NCI-H748 (cell line): ENCODE measurements around the gene SLC20A1.
A peak's percentile ranks its signal among the peaks of the same experiment; 100 is the strongest.

Source experiments
- DNase-seq: peaks from one replicate; lab custom pipeline; 2025; ENCODE audit not compliant: unreplicated experiment; lab: John Stamatoyannopoulos, UW

Gene SLC20A1

GRCh38 chr2:112682101-112682500 is 36.4 kb downstream of the SLC20A1 start:
- DNase-seq, result no peak

GRCh38 chr2:112683550-112684414 is 38.0 kb downstream of the SLC20A1 start:
- no peak for DNase-seq

GRCh38 chr2:112684415-112684775 is 38.7 kb downstream of the SLC20A1 start:
- DNase-seq, result no peak

- no peak for DNase-seq
Observed at GRCh38 chr2:112685271-112685884, 39.6 kb downstream of the SLC20A1 start.

- DNase-seq, result no peak
Observed at GRCh38 chr2:112686348-112687217, 40.8 kb downstream of the SLC20A1 start.

DNA sequence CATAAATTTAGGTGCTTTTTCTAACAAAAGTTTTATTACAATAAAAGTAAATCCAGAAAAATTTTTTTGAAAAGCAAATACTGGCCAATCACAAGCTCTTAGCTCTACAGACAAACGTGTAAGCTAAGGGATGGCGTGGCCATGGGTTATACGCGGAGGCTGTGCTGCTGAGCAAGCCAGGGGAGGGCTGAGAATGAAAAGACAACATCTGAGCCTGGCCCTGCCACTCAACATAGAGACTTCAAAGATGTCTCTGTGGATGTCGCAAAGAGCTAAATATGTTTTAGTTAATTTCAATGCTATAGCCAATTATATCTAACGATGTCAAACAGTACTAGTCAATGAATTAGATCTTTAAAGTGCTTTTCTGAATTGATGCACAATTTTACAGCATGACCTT is 41.8 kb downstream of the SLC20A1 start:
- no peak for DNase-seq

GRCh38 chr2:112688086-112688880 is 42.5 kb downstream of the SLC20A1 start:
- DNase-seq, result no peak

DNA sequence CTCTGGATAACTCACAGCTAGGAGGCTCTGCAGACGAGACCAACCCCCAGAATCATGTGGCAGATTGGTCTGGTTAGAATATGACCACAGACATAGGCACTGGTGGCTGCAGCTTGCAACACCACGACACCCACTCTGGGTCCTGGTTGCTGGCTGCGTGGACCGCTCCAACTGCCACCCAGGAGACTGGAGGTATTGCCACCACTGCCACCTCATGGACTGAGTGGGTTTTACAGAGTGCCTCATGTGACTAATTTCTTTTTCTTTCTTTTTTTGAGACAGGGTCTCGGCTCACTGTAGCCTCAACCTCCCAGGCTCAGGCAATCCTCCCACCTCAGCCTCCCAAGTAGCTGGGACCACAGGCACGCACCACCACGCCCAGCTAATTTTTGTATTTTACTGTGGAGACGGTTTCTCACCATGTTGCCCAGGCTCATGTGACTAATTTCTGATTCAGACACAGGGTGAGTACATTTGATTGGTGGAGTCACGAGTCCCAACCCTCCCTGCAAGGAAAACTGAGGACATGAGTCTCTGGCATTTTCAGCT is 45.2 kb downstream of the SLC20A1 start:
- DNase-seq, result peak; percentile 21

DNA sequence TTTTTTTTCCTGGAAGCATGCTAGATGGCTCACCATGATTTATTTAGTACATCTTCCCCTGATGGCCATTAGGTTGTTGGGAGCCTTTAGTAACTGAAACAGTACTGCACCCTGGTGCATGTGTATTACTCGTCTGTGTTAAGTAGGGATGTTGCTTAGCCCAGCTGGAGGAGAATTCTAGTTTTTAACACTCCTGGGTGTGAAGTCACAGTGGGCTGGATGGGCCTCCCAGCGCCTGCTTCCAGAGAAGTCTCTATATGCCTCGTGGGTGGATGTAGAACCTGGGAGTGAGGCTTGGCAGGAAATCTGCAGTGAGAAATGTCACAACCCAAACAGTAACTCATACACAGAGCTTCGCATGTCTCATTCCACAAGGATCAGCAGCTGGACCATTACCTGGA is 46.1 kb downstream of the SLC20A1 start:
- no peak for DNase-seq

DNA sequence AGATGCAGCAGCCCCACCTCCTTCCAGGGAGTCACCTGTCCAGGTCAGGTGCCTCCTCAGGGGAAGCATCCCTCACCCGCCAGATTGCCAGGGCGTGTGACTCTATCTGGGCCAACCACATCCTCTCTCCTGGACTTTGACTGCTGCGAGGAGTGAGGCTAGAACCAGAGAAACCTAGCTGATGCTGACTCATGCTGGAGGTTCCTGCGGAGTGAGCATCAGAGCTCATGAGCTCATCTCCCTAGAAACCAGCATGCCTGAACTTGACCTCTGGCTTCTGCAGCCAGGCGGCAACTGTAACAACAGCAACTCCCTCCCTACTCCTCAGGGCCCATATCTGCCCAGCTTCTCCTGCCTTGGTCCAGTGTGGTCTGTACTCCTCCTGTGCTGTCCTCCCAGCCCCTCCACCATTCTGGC is 46.8 kb downstream of the SLC20A1 start:
- no peak for DNase-seq

GRCh38 chr2:112692918-112693317 is 47.2 kb downstream of the SLC20A1 start:
- no peak for DNase-seq

GRCh38 chr2:112693596-112693995 is 47.9 kb downstream of the SLC20A1 start:
- DNase-seq, result no peak

DNA sequence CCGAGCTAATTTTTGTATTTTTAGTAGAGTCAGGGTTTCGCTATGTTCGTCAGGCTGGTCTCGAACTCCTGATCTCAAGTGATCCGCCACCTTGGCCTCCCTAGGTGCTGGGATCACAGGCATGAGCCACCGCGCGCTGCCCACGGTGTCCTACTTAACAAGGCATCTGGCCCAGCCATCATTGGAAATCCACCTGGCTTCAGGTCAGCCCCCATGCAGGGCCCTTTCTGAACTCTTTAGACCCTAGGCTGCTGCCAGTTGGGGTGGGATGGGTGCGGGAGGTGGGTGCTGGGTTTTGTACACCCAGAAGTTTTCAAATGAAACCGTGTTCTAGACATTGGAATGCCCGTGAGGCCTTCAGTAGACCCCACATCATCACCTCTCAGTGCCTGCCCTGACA is 48.4 kb downstream of the SLC20A1 start:
- DNase-seq, result no peak

DNA sequence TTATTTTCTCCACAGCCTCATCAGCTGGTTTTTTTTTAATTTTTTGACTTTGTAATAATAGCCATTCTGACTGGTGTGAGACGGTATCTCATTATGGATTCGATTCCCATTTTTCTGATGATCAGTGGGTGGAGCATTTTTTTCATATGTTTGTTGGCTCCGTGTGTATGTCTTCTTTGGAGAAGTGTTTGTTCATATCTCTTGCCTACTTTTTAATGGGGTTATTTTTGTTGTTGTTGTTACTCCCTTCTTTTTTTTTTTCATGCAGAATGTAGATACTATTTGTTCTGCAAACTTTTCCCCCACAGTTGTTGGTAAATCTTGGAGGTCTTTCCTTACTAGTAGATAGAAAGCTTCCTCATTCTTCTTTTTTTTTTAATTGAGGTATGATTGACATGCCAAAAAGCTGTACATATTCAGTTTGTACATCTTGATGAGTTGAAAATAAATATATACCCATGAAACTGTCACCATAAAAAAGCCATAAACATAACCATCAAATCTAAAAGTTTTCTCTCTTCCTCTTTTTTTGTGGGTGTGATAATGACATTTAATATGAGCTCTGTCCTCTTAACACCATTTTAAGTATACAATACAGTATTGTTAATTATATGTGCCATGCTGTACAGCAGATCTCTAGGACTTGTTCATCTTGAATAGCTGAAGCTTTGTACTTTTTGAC is 53.2 kb downstream of the SLC20A1 start:
- DNase-seq, result no peak

DNA sequence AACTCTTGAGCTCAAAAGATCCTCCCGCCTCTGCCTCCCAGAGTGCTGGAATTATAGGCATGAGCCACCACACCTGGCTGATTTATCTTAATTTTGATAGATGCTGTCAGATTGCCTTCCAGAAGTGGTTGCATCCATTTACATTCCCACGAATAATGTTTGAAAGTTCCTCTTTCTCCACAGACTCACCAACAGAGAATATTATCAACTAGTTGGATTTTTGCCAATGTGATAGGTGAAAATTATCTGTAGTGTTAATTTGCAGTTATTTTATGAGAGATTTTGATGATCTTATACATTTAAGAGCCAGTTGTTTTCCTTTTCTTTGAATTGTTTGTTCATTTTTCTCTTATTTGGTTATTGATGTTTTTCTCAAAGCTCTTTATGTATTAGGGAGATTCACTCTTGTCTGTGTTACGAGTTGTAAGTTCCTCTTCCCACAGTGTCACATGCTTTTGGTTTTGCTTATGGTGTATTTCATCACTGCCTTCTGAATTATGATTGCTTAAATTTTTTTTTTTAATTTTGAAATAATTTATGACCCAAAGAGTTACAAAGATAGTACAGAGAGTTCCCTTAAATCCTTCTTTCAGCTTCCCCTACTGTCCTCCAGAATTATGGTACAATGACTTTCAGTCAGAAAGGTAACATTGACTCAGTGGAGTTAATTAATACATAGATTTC is 54.4 kb downstream of the SLC20A1 start:
- DNase-seq, result no peak

DNA sequence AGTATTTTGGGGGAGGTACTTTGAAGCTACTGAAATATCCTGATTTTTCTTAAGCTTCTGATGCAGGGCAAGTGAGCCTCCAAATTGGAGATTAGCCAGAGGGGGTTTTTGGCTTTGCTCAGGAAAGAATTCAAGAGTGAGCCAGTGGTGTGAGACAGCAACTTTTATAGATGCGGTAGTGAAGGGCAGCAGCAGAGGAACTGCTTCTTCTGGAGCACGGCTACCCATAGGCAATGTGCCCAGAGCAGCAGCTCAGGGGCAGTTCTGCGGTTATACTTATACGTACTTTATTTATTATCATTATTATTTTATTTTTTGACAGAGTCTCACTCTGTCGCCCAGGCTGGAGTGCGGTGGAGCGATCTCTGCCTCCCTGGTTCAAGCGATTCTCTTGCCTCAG is 55.3 kb downstream of the SLC20A1 start:
- DNase-seq, result no peak

DNA sequence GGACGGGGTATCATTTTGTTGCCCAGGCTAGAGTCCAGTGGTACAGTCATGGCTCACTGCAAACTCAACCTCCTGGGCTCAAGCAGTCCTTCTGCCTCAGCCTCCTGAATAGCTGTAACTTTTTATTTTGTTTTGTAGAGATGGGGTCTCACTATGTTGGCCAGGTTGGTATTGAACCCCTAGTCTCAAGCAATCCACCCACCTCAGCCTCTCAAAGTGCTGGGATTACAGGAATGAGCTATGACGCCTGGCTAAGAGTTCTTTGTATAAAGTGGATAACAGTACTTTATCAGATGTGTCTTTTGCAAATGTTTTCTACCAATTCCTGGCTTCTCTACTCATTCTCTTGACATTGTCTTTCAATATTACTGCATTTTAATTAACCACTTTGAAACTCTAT is 57.9 kb downstream of the SLC20A1 start:
- no peak for DNase-seq

- no peak for DNase-seq
Observed at GRCh38 chr2:112705575-112705974, 59.8 kb downstream of the SLC20A1 start.

DNA sequence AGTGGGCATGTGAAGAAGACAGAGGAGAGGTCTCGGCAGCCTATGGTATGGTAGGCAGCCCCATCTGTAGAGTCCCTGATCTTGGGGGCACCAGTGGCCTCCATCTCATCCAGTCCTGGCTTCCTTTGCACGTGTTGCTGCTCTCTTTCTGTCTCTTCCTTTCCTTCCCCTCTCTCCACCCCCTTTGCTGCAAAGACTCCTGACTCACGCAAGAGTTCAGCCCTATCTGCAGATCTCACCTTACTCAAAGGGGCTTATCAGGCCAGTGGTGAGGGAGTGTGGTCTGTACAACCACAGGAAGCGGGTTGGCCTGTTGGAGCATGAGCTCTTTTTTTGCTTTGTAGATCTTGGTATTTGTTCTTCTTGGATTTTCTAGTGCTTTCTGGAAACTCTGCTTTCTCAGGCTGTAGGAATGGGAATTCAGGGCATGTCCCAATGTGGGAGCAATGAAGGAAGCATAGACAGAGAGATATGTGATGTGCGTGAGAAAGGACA is 60.5 kb downstream of the SLC20A1 start:
- DNase-seq, result no peak
